Measurements from ENCODE around the gene MT4.

GRCh38 chr16:56601325-56601724 lies 36.5 kb downstream of the MT4 start:
- TF ChIP-seq, protein P1, sequence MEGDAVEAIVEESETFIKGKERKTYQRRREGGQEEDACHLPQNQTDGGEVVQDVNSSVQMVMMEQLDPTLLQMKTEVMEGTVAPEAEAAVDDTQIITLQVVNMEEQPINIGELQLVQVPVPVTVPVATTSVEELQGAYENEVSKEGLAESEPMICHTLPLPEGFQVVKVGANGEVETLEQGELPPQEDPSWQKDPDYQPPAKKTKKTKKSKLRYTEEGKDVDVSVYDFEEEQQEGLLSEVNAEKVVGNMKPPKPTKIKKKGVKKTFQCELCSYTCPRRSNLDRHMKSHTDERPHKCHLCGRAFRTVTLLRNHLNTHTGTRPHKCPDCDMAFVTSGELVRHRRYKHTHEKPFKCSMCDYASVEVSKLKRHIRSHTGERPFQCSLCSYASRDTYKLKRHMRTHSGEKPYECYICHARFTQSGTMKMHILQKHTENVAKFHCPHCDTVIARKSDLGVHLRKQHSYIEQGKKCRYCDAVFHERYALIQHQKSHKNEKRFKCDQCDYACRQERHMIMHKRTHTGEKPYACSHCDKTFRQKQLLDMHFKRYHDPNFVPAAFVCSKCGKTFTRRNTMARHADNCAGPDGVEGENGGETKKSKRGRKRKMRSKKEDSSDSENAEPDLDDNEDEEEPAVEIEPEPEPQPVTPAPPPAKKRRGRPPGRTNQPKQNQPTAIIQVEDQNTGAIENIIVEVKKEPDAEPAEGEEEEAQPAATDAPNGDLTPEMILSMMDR (IDR thresholded peaks at IDR 0.05) = no peak
- TF ChIP-seq JUN (CRISPR knock-in tag; IDR thresholded peaks at IDR 0.05) (no peak), FOXJ3 (CRISPR knock-in tag; IDR thresholded peaks at IDR 0.05; ENCODE audit: borderline replicate concordance) (no peak), TCF7 (CRISPR knock-in tag; IDR thresholded peaks at IDR 0.05; ENCODE audit: low read depth) (no peak), ATF2 (CRISPR knock-in tag; IDR thresholded peaks at IDR 0.05; ENCODE audit: borderline replicate concordance, low read depth) (no peak)
- TF ChIP-seq, protein P2, sequence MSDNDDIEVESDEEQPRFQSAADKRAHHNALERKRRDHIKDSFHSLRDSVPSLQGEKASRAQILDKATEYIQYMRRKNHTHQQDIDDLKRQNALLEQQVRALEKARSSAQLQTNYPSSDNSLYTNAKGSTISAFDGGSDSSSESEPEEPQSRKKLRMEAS (CRISPR knock-in tag; IDR thresholded peaks at IDR 0.05) = no peak

Data from WTC11 (cell line).